Measurements from ENCODE around the gene ARFGAP1.

ARFGAP1 gene

DNA sequence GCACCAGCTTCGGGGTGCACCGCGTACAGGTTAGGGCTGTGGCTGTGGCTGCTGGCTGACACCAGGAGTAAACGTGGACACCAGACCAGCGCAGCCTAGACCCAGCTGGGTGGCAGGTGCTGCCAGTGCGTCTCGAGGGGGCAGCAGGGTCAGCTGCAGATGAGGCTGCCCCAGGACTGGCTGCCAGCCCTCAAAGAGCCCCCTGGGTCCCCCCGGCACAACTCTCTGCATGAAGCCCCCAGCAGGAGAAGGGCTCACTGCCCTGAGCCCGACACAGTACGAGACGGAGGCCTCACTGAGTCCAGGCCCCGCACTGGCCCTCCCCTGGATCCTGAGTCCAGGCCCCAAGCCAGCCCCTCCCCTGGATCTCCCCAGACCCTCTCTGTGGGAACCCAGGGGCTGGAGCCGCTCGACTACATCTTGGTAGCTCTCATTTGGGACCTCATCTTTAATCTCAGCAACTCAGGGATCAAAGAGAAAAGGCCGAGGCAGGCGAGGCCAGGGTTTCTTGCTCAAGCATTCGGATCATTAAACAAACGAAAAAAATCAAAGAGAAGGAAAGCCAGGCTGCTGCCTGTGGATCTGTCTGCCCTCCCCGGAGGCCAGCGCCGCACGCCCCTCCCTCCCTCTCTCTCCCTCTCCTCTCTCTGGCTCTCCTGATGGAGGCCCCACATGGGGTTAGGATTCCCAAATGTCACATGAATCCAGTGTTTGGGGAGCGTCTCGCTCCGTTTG lies 11.4 kb upstream of the ARFGAP1 start:
- no peak for DNase-seq

DNA sequence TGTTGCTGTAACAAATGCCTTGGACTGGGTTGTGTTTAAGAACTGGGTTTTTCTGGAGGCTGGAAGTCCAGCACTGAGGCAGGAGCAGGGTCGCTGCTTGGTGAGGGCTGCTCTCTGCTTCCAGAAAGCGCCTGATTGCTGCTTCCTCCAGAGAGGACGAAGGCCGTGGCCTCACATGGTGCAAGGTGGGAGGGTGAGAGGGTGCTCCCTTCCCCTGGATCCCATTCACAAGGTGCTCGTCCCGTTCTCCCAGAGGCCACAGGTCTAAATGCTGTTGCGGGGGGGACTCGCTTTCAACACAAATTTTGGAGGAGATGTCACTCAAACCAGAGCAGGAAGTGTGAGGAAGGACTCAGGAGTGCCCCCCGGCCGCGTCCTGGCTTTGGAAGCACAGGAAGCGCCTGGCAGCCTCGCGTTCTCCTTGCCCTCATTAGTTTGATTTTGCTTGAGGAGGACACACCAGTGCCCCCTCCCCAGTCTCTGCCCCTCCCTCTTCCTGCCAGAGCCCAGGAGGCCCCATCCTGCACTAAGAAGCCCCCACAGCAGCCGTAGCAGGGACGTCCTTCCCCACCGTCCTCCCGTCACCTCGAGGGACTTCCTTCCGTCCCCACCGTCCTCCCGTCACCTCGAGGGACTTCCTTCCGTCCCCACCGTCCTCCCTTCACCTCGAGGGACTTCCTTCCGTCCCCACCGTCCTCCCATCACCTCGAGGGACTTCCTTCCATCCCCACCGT lies 10.7 kb upstream of the ARFGAP1 start:
- DNase-seq, result no peak

DNA sequence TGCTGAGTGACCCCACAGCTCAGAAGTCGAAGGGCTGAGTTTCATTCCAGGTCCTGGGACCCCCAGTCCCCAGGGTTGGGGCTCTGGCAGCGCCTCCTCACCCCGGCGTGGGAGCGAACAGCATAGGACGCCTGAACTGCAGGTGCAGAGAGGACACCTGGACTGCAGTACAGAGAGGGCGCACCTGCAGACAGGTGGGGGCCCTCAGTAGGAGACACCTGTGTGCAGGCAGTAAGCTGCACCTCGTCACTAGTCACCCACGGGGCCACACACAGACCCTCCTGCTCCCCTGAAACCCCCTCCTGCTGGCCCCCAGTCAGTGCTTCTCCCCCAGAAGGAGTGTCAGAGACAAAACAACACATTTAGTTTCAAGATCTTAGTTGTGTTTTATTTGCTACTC lies 9.8 kb upstream of the ARFGAP1 start:
- no peak for DNase-seq

- no peak for DNase-seq
Observed at GRCh38 chr20:63264000-63264399, 8.6 kb upstream of the ARFGAP1 start.

GRCh38 chr20:63264519-63264918 lies 8.1 kb upstream of the ARFGAP1 start:
- DNase-seq, result no peak

DNA sequence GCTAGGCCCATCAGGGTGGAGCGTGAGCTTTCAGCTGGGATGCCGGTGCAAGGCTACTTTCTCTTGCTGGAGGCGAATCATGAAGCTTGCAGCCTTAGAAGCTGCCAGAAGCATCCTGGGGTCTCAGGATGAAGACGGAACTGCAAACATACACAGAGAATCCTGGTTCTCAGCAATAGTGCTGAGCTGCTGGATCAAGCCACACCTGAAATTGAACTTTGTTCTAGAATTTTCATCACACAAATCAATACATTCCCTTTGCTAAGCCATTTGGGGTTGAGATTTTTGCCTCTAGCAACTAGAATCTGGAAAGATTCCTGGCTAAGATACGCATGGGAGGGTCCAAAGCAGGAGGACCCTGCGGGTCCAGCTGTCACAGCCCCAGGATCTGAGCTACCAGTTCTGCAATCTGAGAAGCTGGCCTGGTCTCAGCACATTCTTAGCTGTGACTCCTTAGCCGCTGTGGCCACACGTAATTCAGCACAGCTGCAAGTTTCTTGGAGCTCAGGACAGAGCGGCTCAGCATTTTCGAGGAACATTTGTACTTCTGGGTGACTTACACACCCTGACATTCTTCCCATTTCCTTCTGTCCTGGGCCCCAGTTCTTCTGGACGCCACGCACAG lies 6.6 kb upstream of the ARFGAP1 start:
- DNase-seq, result no peak

DNA sequence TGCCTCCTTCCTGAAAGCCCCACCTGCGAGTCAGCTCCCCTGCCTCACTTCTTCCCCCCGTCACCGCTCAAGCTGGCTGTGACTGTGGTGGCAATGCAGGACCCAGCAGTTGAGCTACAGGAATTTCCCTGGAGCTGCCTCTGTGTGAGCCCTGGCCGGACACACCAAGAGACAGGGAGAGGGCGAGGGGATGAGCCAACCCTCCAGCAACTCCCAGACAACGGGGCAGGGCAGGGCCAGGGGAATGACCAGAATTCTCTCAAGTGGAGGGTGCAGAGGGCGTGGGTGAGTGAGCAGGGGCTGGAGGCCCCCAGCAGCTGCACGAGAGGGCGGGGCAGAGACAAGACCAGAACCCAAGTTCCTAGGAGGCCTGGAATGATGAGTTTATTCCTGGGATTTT lies 4.9 kb upstream of the ARFGAP1 start:
- no peak for DNase-seq

- DNase-seq, result no peak
Observed at GRCh38 chr20:63268256-63268655, 4.4 kb upstream of the ARFGAP1 start.

- DNase-seq, result no peak
Observed at GRCh38 chr20:63268671-63269439, 3.8 kb upstream of the ARFGAP1 start.

- no peak for DNase-seq
Observed at GRCh38 chr20:63269724-63270123, 2.9 kb upstream of the ARFGAP1 start.

- DNase-seq, result no peak
Observed at GRCh38 chr20:63270606-63271325, 1.8 kb upstream of the ARFGAP1 start.

DNA sequence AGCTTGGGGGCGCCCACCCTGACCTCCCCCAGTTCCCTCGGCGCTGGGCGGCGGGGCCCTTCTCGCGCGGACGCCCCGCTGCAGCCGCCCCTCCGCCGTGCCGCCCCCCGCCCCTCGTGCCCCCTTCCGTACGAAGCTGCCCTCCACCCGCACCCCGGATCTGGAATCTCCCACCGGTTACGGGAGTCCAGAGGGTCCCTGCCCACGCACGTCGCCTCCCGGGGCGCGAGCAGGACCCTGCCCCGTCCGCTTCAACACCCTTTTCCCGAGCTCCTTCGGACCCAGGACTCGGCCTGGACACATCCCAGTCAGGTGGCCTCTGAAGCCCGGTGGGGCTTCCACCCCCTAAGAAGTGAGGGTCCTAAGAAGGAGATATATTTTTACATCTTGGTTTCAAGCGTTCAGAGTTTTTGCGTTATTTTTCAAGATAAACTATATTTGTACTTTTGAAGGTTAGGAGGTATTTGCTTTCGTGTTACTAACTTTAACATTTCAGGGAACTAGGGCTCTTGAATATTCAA lies 506 bp downstream of the ARFGAP1 start:
- DNase-seq, result no peak

DNA sequence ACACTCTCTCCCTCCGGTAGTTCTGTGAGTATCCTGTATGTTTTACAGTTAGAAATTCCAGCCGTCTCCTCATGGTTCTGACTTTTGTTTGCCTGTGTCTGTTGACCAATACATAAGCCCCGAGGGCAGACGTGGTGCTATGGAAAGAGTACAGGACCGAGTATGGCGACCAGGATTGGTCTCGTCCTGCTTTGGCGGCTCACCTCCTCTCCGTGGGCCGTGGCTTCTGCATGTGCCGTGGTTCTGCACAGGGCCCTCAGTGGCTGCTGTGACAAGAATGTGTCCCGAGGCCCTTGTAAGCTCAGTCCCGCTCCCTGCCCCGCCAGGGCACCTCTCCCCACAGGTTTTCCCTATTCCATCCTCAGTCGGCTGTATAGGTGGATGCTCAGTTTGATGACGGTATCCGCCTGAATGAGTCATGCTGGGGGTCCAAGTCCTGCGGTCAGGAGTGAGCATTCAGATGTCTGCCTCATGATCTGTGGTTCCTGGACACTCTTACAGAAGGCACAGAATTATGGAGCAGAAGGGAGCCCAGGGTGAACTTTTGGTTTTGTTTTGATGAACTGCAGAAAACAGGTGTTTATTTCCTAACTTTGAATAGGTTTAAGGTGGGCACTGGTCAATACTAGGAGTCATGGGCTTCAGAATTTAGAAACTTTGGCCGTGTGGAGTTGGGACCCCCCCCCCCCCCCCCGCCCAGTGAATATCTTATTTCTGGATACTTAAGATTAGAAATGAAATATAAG lies 1.2 kb downstream of the ARFGAP1 start:
- DNase-seq, result no peak

GRCh38 chr20:63274381-63275228 lies 2.0 kb downstream of the ARFGAP1 start:
- no peak for DNase-seq

DNA sequence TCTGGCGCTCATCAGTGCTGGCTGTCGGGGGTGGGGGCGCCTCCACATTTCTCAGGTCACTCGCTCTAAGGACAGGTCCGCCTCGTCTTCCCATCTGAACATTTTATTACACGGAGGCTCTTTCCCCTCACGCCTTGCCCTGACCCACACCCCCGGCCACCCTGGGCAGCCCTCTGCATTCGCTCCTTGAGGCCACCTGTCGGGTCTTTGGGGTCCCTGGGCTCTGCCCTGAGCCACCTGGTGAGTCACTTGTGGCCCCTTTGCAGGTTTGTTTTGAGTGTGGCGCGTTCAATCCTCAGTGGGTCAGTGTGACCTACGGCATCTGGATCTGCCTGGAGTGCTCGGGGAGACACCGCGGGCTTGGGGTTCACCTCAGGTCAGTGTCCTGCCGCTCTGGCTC lies 3.2 kb downstream of the ARFGAP1 start:
- no peak for DNase-seq

DNA sequence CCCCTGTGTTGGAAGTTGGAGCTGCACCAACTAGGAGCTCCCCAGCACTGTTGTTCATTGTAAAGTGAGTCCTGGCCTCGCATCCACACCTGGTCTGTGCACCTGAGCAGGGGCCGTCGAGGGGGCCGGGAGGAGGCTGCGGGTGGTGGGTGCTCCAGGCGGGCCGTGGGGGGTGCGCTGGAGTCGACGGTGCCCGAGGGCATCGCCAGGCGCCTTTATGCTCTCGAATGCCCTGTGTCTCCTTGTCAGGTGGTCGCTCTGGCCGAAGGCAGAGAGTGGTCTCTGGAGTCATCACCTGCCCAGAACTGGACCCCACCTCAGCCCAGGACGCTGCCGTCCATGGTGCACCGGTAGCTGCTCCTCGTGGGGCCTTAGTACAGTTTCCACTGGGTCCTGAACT lies 4.3 kb downstream of the ARFGAP1 start:
- DNase-seq, result no peak

- no peak for DNase-seq
Observed at GRCh38 chr20:63277466-63278272, 5.1 kb downstream of the ARFGAP1 start.

- DNase-seq, result no peak
Observed at GRCh38 chr20:63278661-63279060, 6.0 kb downstream of the ARFGAP1 start.

DNA sequence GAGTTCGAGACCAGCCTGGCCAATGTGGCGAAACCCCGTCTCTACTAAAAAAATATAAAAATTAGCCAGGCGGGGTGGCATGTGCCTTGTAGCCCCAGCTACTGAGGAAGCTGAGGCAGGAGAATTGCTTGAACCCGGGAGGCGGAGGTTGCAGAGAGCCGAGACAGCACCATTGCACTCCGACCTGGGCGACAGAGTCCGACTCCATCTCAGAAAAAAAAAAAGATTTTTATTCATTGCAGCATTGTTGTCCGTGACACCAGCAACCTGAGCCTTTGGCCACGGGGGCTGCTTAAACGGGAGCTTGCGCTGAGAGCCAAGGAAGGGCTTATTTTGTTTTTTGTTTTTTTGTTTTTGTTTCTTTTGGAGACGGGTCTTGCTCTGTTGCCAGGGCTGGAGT lies 7.3 kb downstream of the ARFGAP1 start:
- no peak for DNase-seq

- no peak for DNase-seq
Observed at GRCh38 chr20:63280371-63280770, 7.8 kb downstream of the ARFGAP1 start.
